Activated B cell treated with CpG ODN at 0.5 μM for 24 hours (primary cell): ENCODE results near the gene FAM193B. TPM values are rescaled to one million over a fixed set of nuclear protein-coding genes. Genes with fewer than 3 reads are reported as not detected.

Source experiments
- ATAC-seq: fragments of 200-7000 bp; cut with Tn5 transposase; one replicate; pipeline ENCODE4 v1.10.0; 2021; ENCODE audit warnings: low read depth, mild to moderate bottlenecking, moderate library complexity
- CTCF ChIA-PET: fragments of 350-600 bp; sonication (Branson Sonifier 250); formaldehyde crosslinking; loops from one replicate; lab custom pipeline; 2021; ENCODE audit warnings: antibody characterized with exemption; lab: Charles Lee
- POLR2A ChIA-PET: fragments of 350-600 bp; sonication (Branson Sonifier 250); formaldehyde crosslinking; loops from one replicate; lab custom pipeline; 2021; ENCODE audit warnings: antibody characterized with exemption; lab: Charles Lee
- DNase-seq: peaks from one replicate; pipeline ENCODE4 v3.0.0; 2022
- H3K27ac Mint-ChIP-seq: one replicate; pipeline ENCODE4 v1.8.0; 2020; ENCODE audit warnings: mixed read lengths
- H3K27me3 Mint-ChIP-seq: one replicate; pipeline ENCODE4 v1.8.0; 2021; ENCODE audit warnings: mixed read lengths
- H3K36me3 Mint-ChIP-seq: one replicate; pipeline ENCODE4 v1.8.0; 2021; ENCODE audit warnings: low read depth, mixed read lengths
- H3K4me1 Mint-ChIP-seq: one replicate; pipeline ENCODE4 v1.8.0; 2021; ENCODE audit warnings: mixed read lengths
- H3K4me3 Mint-ChIP-seq: one replicate; pipeline ENCODE4 v1.8.0; 2020; ENCODE audit warnings: mild to moderate bottlenecking, mixed read lengths
- H3K9me3 Mint-ChIP-seq: one replicate; pipeline ENCODE4 v1.8.0; 2020; ENCODE audit warnings: mixed read lengths
- intact Hi-C: fragments of 100-400 bp; cut with micrococcal nuclease; formaldehyde crosslinking; loops from one replicate; pipeline ENCODE4 v1.15.1; 2024
- total RNA-seq: library from RNA; stranded (reverse); gene quantifications from 2 replicates; pipeline ENCODE4 v1.2.3, GENCODE V29; 2022
- TF ChIP-seq, protein P1 (sequence below): fragments of 200-600 bp; IDR thresholded peaks from one replicate; pipeline ENCODE4 v1.8.0; 2022; ENCODE audit warnings: antibody characterized with exemption, mild to moderate bottlenecking

FAM193B gene
- total RNA-seq, 1 donor from 2014 or later = 121 TPM

GRCh38 chr5:177472460-177473442 lies 81.6 kb downstream of the FAM193B start:
- DNase-seq (peak; percentile 36), ATAC-seq (peak; percentile 60)
- TF ChIP-seq, protein P1, sequence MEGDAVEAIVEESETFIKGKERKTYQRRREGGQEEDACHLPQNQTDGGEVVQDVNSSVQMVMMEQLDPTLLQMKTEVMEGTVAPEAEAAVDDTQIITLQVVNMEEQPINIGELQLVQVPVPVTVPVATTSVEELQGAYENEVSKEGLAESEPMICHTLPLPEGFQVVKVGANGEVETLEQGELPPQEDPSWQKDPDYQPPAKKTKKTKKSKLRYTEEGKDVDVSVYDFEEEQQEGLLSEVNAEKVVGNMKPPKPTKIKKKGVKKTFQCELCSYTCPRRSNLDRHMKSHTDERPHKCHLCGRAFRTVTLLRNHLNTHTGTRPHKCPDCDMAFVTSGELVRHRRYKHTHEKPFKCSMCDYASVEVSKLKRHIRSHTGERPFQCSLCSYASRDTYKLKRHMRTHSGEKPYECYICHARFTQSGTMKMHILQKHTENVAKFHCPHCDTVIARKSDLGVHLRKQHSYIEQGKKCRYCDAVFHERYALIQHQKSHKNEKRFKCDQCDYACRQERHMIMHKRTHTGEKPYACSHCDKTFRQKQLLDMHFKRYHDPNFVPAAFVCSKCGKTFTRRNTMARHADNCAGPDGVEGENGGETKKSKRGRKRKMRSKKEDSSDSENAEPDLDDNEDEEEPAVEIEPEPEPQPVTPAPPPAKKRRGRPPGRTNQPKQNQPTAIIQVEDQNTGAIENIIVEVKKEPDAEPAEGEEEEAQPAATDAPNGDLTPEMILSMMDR = no peak
- Mint-ChIP-seq H3K4me1 (peaks cover 16% of the 10 kb centered on the region), H3K36me3 (no peaks in the 10 kb centered on the region), H3K9me3 (no peaks in the 10 kb centered on the region), H3K27ac (no peak overlapping the region), H3K27me3 (peaks cover 4% of the 10 kb centered on the region), H3K4me3 (peak overlapping the region; percentile 76)
- ChIA-PET CTCF (interaction anchor here (0.8 to 1.3 kb wide), 4 partner anchors 18 to 83 kb away, joined by 3 to 5 read pairs (median 4); no protein-coding TSS in a partner anchor), POLR2A (interaction anchor here (0.9 to 1.6 kb wide), 2 partner anchors 29 to 37 kb away, joined by 3 read pairs; partner anchors contain the start of gene DOK3)
- intact Hi-C loops = loop anchor here (1.0 kb wide), 1 partner anchor 16 kb away; no protein-coding TSS in a partner anchor

DNA sequence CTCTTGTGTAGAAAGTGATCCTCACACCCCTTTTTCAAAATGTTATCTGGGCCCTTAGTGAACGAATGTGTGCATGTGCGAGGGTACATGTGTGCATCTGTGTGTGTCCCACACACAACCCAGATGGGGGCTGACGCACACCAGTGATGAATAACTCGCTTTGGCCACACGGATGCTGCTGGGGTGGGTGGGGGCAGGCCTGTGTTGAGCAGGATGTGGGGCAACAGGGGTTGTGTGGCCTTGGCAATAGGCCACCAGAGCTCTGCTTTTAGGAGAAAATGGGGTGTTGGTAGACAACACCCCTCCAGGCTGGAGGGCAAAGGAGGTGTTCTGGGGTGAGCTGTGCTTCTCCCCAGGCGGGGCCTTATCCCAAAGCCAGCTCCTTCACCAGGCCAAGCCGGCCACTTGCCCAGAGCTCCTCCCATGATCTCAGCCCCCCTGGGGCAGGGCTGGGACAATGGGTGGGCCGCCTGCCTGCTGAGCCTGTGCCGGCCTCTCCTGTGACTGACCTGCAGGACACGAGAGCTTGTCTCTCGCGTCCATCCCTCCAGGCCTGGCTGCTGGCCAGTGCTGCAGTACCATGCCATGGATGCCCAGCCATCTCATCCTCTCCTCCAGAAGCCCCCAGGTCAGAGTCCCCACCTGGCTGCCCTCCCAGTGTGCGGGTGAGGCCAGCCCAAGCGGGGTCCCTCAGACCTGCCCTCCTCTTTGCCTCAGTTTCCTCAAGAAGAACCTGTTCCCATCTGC lies 82.6 kb downstream of the FAM193B start:
- CTCF ChIA-PET = interaction anchor here (0.5 to 1.3 kb wide), 4 partner anchors 27 to 82 kb away, joined by 3 to 4 read pairs (median 3); no protein-coding TSS in a partner anchor
- DNase-seq = no peak
- Mint-ChIP-seq H3K27ac (no peak overlapping the region), H3K9me3 (no peaks in the 10 kb centered on the region), H3K4me1 (peaks cover 16% of the 10 kb centered on the region), H3K27me3 (peaks cover 4% of the 10 kb centered on the region), H3K36me3 (no peaks in the 10 kb centered on the region), H3K4me3 (no peak overlapping the region)
- TF ChIP-seq, protein P1 = no peak
- intact Hi-C loops = loop anchor here (1.0 kb wide), 1 partner anchor 15 kb away; no protein-coding TSS in a partner anchor
- ATAC-seq = no peak
- POLR2A ChIA-PET = interaction anchor here (0.9 to 1.6 kb wide), 2 partner anchors 30 to 38 kb away, joined by 3 read pairs; partner anchors contain the start of gene DOK3

DNA sequence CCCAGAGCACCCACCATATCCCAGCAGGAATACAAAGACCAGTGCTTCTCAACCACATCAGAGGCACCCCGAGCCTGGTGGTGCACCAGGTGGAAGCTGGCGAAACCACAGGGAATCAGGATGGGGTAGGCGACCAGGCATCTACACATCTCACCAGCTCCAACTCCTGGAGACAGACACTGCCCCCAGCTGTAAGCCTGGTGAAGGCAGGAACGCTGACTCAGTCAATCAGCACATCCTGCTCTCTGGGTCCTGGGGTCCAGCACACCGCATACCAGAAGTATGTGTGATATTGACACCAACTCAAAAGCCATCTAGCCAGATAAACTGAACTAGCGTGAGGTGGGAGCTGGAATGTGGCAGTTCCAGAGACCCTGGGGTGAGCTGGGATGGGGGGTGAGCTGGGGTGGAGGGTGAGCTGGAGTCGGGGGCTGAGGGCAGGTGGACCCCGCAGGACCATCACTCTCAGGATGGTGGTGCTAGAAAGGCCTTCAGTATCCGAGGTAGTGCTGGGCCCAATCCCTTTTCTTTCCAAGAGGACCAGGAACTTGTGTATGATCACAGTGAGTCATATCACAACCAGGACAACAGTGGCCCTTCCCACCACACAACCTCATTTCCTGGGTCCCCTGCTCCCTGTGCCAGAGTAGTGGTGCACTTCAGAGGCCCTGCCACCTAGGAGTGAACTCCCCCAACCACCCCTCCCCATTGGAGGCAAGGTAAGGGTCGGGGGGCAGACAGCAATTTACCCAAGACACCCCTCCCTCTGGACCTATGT lies 83.4 kb downstream of the FAM193B start:
- ChIA-PET POLR2A (interaction anchor here (1.6 kb wide), 1 partner anchor 31 kb away, joined by 3 read pairs; no protein-coding TSS in a partner anchor), CTCF (interaction anchor here (1.3 kb wide), 1 partner anchor 28 kb away, joined by 3 read pairs; no protein-coding TSS in a partner anchor)
- no peak overlapping the region for H3K4me3 Mint-ChIP-seq
- H3K27ac Mint-ChIP-seq = no peak overlapping the region
- H3K4me1 Mint-ChIP-seq = peaks cover 11% of the 10 kb centered on the region
- H3K27me3 Mint-ChIP-seq = peaks cover 4% of the 10 kb centered on the region
- intact Hi-C loops = no loop called here
- no peaks in the 10 kb centered on the region for H3K9me3 Mint-ChIP-seq
- ATAC-seq = no peak
- no peak for DNase-seq
- TF ChIP-seq, protein P1 = no peak
- no peaks in the 10 kb centered on the region for H3K36me3 Mint-ChIP-seq

Other genes starting within 250 kb of the FAM193B start
- gene MXD3, start 242.7 kb downstream of the FAM193B start, total RNA-seq = 7.6 and 9.1 TPM in 2 replicates
- 88.0 and 89.7 TPM in 2 replicates for gene LMAN2, start 202.9 kb downstream of the FAM193B start, total RNA-seq
- gene RGS14, start 196.6 kb downstream of the FAM193B start, total RNA-seq = 50.6 and 58.3 TPM in 2 replicates
- gene SLC34A1, start 170.1 kb downstream of the FAM193B start, total RNA-seq = not detected in 2 replicates
- gene PFN3, start 153.9 kb downstream of the FAM193B start, total RNA-seq = not detected in 2 replicates
- 0.31 TPM in 1 of 2 replicates, not detected in the other for gene F12, start 145.0 kb downstream of the FAM193B start, total RNA-seq
- 90.6 and 92.6 TPM in 2 replicates for gene GRK6, start 127.9 kb downstream of the FAM193B start, total RNA-seq
- gene PRR7, start 107.7 kb downstream of the FAM193B start, total RNA-seq = 2.4 and 3.2 TPM in 2 replicates
- 2.0 and 3.9 TPM in 2 replicates for gene DBN1, start 80.9 kb downstream of the FAM193B start, total RNA-seq
- gene PDLIM7, start 57.0 kb downstream of the FAM193B start, total RNA-seq = 17.0 and 17.7 TPM in 2 replicates
- gene DOK3, start 44.7 kb downstream of the FAM193B start, total RNA-seq = 82.5 and 88.5 TPM in 2 replicates
- 128 and 144 TPM in 2 replicates for gene DDX41, start 37.6 kb downstream of the FAM193B start, total RNA-seq
- 78.4 and 82.2 TPM in 2 replicates for gene TMED9, start 37.6 kb upstream of the FAM193B start, total RNA-seq
- gene B4GALT7, start 45.6 kb upstream of the FAM193B start, total RNA-seq = 36.3 and 42.3 TPM in 2 replicates
- 0.05 and 0.64 TPM in 2 replicates for gene FAM153A, start 228.3 kb upstream of the FAM193B start, total RNA-seq